ENCODE data around the gene CKS1B.

DNA sequence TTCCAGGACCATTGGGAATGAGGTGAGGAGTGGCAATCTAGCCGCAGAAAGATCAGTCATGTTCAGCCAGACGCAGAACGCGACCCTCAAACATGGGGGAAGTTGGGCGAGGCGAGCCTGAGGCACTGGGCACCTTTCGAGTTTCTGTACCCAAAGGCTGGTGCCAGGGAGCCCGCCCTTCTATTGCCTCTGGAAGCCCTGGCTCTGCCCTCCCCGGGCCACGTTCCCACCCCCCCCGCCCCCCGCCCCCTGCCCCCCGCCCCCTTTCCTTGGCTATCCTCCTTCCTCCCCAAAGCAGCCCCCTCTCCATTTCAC, 25.9 kb downstream of the CKS1B start:
- no peak for TF ChIP-seq CTCF (IDR thresholded peaks at IDR 0.05 in 4 of 5, conservative IDR thresholded peaks at IDR 0.05 in 1 of 5)
- no peak for TF ChIP-seq POLR2A (IDR thresholded peaks at IDR 0.05)

All from gastrocnemius medialis (tissue), 4 donors.